ENCODE measurements around the gene IGFBP1.
A peak's percentile ranks its signal among the peaks of the same experiment; 100 is the strongest.

IGFBP1 gene

GRCh38 chr7:45872116-45873034 lies 15.9 kb upstream of the IGFBP1 start:
- no peak for FAIRE-seq

GRCh38 chr7:45873035-45873354 lies 15.3 kb upstream of the IGFBP1 start, which contains the start of gene CCDC201:
TSS of gene CCDC201 (minus strand) at chr7:45873082. CDS start at chr7:45873007, 75 bp downstream.
- no peak for TF ChIP-seq POLR2A (IDR thresholded peaks at IDR 0.05; ENCODE audit: low read depth, low read length)
- FAIRE-seq = no peak
- DNase-seq (ENCODE audit: insufficient read length, low spot score) = no peak

More at GRCh38 chr7:45872116-45873034, 15.9 kb upstream of the IGFBP1 start:
- no peak for DNase-seq (ENCODE audit: insufficient read length, low spot score)
- no peak for TF ChIP-seq POLR2A (IDR thresholded peaks at IDR 0.05; ENCODE audit: low read depth, low read length)

- TF ChIP-seq POLR2A (IDR thresholded peaks at IDR 0.05; ENCODE audit: low read depth, low read length) = no peak
- DNase-seq (ENCODE audit: insufficient read length, low spot score) (no peak), FAIRE-seq (no peak)
Measured at GRCh38 chr7:45873355-45873754, 14.9 kb upstream of the IGFBP1 start.

DNA sequence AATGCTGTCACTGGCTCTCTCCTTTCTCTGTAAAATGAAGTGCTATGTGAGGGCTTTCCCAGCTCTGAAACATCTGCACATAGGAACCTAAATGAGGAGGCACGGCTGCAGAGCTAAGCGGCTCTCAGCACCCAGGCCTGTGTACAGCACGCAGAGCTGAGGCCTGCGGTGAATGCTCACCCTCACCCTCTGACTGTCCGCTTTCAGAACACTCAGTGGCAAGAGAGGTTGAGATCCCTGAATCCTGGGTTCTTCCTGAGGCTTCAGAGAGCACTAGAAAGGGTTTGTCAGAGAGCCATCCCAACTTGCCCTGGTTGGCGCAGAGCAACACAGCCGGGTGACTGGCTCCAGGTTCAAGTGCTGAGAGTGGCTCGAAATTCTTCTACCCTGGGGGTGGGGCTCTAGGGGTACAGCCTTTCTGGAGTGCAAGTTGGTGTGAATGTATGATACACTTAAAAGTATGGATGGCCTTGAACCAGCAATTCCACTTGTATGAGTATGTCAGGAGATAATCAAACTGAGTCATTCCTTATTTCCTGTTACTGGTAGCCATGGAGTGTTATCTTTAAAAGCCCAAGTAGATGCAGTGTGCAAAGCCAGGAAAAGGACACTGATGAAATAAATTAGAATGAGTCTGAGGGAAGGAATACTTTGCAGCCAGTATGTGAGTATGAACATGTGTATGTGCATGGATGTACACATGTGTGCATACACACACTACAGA lies 13.7 kb upstream of the IGFBP1 start:
- no peak for TF ChIP-seq POLR2A (IDR thresholded peaks at IDR 0.05; ENCODE audit: low read depth, low read length)
- peak; percentile 84 for FAIRE-seq
- DNase-seq (ENCODE audit: insufficient read length, low spot score) = peak; percentile 79

GRCh38 chr7:45876519-45876918 lies 11.8 kb upstream of the IGFBP1 start:
- TF ChIP-seq POLR2A (IDR thresholded peaks at IDR 0.05; ENCODE audit: low read depth, low read length) = no peak
- DNase-seq (ENCODE audit: insufficient read length, low spot score) (no peak), FAIRE-seq (no peak)

DNA sequence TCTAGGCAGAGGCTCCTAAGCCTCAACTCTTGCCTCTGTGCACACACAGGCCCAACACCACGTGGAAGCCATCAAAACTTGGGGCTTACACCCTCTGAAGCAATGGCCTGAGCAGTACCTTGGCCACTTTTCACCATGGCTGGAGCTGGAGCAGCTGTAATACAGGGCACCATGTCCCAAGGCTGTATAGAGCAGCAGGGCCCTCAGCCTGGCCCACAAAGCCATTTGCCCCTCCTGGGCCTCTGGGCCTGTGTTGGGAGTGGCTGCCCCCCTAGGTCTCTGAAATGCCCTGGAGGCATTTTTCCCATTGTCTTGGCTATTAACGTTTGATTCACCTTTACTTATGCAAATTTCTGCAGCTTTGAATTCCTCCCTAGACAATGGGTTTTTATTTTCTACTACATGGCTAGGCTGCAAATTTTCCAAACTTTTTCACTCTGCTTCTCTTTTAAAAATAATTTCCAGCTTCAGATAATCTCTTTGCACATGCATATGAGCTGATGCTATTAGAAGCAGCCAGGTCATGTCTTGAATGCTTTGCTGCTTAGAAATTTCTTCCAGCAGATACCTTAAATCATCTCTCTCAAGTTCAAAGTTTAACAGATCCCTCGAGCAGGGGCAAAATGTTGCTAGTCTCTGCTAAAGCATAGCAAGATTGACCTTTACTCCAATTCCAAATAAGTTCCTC lies 9.7 kb upstream of the IGFBP1 start:
- DNase-seq (ENCODE audit: insufficient read length, low spot score) (no peak), FAIRE-seq (no peak)
- TF ChIP-seq POLR2A (IDR thresholded peaks at IDR 0.05; ENCODE audit: low read depth, low read length) = no peak

DNA sequence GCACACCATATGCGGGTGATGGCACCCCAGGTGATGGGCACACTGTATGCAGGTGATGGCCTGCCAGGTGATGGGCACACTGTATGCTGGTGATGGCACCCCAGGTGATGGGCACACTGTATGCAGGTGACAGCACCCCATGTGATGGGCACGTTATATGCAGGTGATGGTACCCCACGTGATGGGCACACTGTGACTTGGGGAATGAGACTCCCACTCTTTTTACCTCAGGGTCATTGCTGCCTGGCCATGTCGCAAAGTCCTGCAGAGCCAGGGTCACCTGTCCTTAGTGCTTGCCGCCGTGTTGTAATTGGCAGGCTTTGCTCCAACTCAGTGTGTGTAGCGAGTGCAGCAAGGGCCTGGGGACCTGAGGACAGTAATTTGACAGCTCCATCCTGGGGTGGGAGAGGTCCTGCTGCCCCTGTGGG lies 7.8 kb upstream of the IGFBP1 start:
- TF ChIP-seq POLR2A (IDR thresholded peaks at IDR 0.05; ENCODE audit: low read depth, low read length) = no peak
- no peak for DNase-seq (ENCODE audit: insufficient read length, low spot score)
- no peak for FAIRE-seq

DNA sequence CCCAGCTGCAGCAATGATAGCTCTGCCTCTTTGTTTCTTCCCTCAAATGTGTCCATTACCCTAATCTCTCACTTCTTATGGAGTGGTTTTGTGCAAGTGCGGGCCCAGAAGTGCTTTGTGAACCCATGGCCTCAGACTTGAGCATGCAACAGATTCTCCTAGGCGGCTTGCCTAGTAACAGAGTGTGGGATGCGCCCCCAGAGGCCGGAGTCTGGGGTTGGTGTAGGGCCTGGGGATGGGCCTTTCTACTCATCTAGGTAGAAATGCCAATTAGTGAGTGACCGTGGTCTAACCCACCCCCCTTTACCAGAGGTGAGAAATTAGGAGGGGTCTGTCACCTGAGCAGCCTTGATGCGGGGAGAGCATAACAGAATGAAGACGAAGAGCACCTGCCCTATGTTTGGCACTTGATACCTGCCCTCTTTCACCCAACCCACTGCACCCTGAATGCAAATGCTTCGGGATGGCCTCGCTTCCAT lies 7.0 kb upstream of the IGFBP1 start:
- no peak for FAIRE-seq
- DNase-seq (ENCODE audit: insufficient read length, low spot score) = no peak
- no peak for TF ChIP-seq POLR2A (IDR thresholded peaks at IDR 0.05; ENCODE audit: low read depth, low read length)

DNA sequence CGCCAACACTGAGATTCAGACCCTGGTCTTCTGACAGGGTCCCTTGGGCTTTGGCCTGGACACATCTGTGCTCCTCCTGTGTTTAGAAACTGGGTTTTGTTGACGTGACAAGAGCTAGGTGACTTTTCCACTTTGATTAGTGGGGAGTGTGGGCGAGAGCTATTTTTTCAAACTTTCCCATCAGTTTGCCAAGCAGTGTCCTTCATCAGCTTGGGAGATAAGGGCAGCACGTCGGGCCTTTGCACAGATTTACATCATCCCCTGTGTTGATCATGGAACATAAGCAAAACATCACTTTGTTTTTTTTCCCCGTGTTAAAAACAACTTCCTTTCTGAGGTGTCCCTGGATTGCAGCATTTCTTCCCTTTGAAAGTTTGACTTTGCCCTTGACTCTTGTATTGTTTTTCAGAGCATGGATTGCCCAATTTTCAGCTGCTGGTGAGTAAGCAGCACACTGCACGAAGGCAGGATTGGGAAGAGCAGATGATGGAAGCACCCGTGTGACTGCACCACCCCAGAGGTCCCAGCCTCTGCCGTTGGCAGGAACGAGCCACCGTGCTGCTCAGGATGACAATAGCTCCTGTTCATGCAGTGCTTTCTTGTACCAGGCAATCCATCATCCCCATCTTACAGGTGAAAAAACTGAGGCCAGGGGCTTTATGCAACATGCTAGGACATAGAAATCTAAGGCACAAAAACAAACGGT lies 6.4 kb upstream of the IGFBP1 start:
- no peak for FAIRE-seq
- DNase-seq (ENCODE audit: insufficient read length, low spot score) = peak; percentile 63
- TF ChIP-seq POLR2A (IDR thresholded peaks at IDR 0.05; ENCODE audit: low read depth, low read length) = no peak

GRCh38 chr7:45882465-45882810 lies 5.8 kb upstream of the IGFBP1 start:
- FAIRE-seq (no peak), DNase-seq (ENCODE audit: insufficient read length, low spot score) (no peak)
- TF ChIP-seq POLR2A (IDR thresholded peaks at IDR 0.05; ENCODE audit: low read depth, low read length) = no peak

DNA sequence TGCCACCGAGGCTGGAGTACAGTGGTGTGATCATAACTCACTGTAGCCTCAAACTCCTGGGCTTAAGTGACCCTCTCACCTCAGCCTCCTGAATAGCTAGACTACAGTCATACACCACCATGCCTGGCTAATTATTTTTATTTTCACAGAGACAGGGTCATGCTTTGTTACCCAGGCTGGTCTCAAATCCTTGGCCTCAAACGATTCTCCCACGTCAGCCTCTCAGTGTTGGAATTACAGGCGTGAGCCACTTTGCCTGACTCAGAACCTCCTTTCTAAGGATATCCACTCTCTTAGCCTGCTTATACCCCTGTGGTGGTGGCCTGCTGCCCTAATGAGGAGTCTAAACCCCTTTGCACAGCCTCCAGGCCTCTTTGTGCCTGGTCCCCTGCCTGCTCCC lies 4.2 kb upstream of the IGFBP1 start:
- no peak for TF ChIP-seq POLR2A (IDR thresholded peaks at IDR 0.05; ENCODE audit: low read depth, low read length)
- FAIRE-seq (no peak), DNase-seq (ENCODE audit: insufficient read length, low spot score) (no peak)

- peak; percentile 76 for FAIRE-seq
- no peak for TF ChIP-seq POLR2A (IDR thresholded peaks at IDR 0.05; ENCODE audit: low read depth, low read length)
- DNase-seq (ENCODE audit: insufficient read length, low spot score) = peak; percentile 98
Measured at GRCh38 chr7:45885264-45885882, 2.9 kb upstream of the IGFBP1 start.
